Natural killer cell (primary cell): ENCODE results near the gene TRABD. TPM values are rescaled to one million over a fixed set of nuclear protein-coding genes. Genes with fewer than 3 reads are reported as not detected.
A peak's percentile ranks its signal among the peaks of the same experiment; 100 is the strongest.

ENCODE experiments used
- ATAC-seq, 3 donors: fragments of 150-1000 bp in 2 of 3; fragments of 200-7000 bp in 1 of 3; cut with Tn5 transposase; 1 replicate in 1 of 3; 2 replicates in 2 of 3; pipeline ENCODE4 v1.10.0; 2021; ENCODE audit warnings: mild to moderate bottlenecking in 2 of 3, moderate library complexity in 2 of 3
- DNase-seq, 2 donors: peaks; one replicate each; pipeline versions ENCODE4 v3.0.0 to v3.0.0-alpha.2; 2013 to 2021; ENCODE audit warnings: mixed read lengths in 1 of 2
- H3K27ac ChIP-seq: one replicate; pipeline ENCODE4 v1.5.1; 2013; ENCODE audit warnings: mild to moderate bottlenecking, low read length
- H3K27me3 ChIP-seq: one replicate; pipeline ENCODE4 v1.6.1; 2013; ENCODE audit warnings: low read length; ENCODE audit not compliant: control insufficient read depth, insufficient read depth
- H3K36me3 ChIP-seq: one replicate; pipeline ENCODE4 v1.6.1; 2013; ENCODE audit warnings: low read length; ENCODE audit not compliant: control insufficient read depth, insufficient read depth
- H3K4me1 ChIP-seq: one replicate; pipeline ENCODE4 v1.6.1; 2013; ENCODE audit warnings: low read length; ENCODE audit not compliant: control insufficient read depth, insufficient read depth
- H3K4me3 ChIP-seq: one replicate; pipeline ENCODE4 v1.5.1; 2013; ENCODE audit warnings: low read length
- H3K9me3 ChIP-seq: one replicate; pipeline ENCODE4 v1.6.1; 2013; ENCODE audit warnings: low read length; ENCODE audit not compliant: control insufficient read depth, insufficient read depth
- H3K27ac Mint-ChIP-seq, 2 donors: one replicate each; pipeline ENCODE4 v1.8.0; 2022; ENCODE audit warnings: mild to moderate bottlenecking in 2 of 2, mixed read lengths in 2 of 2, moderate library complexity in 1 of 2
- H3K27me3 Mint-ChIP-seq, 2 donors: one replicate each; pipeline ENCODE4 v1.8.0; 2022; ENCODE audit warnings: low read depth in 2 of 2, mixed read lengths in 2 of 2
- H3K36me3 Mint-ChIP-seq: one replicate; pipeline ENCODE4 v1.8.0; 2022; ENCODE audit warnings: mixed read lengths
- H3K4me1 Mint-ChIP-seq, 2 donors: one replicate each; pipeline ENCODE4 v1.8.0; 2022; ENCODE audit warnings: mixed read lengths in 2 of 2
- H3K4me3 Mint-ChIP-seq: one replicate; pipeline ENCODE4 v1.8.0; 2022; ENCODE audit warnings: mild to moderate bottlenecking, moderate library complexity, mixed read lengths
- H3K9me3 Mint-ChIP-seq, 2 donors: one replicate each; pipeline ENCODE4 v1.8.0; 2022; ENCODE audit warnings: mixed read lengths in 2 of 2
- WGBS: methylation state at CpG from one replicate; pipeline ENCODE4 v1.1.7; 2013; ENCODE audit warnings: missing lambda C conversion rate; ENCODE audit not compliant: insufficient coverage; 5-methylcytosine and 5-hydroxymethylcytosine counted together
- intact Hi-C: fragments of 100-400 bp; cut with micrococcal nuclease; formaldehyde crosslinking; loops from one replicate; pipeline ENCODE4 v1.14.2; 2022
- total RNA-seq, 4 donors: library from RNA; stranded (reverse); fragments of 120-200 nt in 1 of 4; gene quantifications; one replicate each; pipeline versions ENCODE4 v1.2.3 to v1.2.4, GENCODE V29; 2013 to 2022
- TF ChIP-seq, protein P1 (sequence below): fragments of 200-600 bp; IDR thresholded peaks from one replicate; pipeline ENCODE4 v1.8.0; 2022; ENCODE audit warnings: antibody characterized with exemption

TRABD gene
- total RNA-seq, 3 donors from 2014 or later (not counting 1 experiment from before 2014, with no cell fraction given) = 129 to 138 (median 132) TPM

DNA sequence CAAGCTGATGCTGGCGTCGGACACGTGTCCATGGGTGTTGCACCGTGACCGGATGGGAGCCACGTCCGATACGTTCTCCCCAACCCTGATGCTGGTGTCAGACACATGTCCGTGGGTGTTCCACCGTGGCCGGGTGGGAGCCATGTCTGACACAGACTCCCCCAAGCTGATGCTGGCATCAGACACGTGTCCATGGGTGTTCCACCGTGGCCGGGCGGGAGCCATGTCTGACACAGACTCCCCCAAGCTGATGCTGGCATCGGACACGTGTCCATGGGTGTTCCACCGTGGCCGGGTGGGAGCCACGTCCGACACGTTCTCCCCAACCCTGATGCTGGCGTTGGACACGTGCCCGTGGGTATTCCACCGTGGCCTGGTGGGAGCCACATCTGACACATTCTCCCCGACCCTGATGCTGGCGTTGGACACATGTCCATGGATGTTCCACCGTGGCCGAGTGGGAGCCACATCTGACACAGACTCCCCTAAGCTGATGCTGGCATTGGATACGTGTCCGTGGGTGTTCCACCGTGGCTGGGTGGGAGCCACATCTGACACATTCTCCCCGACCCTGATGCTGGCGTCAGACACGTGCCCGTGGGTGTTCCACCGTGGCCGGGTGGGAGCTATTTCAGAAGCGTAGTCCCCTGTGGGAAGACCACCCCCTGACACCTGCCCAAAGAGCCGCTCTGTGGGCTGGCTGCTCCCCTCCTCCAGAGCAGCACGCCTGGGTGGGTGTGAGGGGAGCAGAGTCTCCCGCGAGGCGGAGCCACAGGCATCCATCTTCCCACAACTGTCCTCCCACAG lies 35.1 kb downstream of the TRABD start:
- no peaks in the 10 kb centered on the region for H3K27me3 ChIP-seq
- H3K4me3 Mint-ChIP-seq = no peak overlapping the region
- no peaks in the 10 kb centered on the region for H3K4me1 ChIP-seq
- no peaks in the 10 kb centered on the region for H3K9me3 ChIP-seq
- peaks cover 7% of the 10 kb centered on the region for H3K36me3 Mint-ChIP-seq
- H3K4me1 Mint-ChIP-seq = no peaks in the 10 kb centered on the region
- 94% methylated on average over 42 of the region's 45 CpGs for WGBS
- no peak overlapping the region for H3K4me3 ChIP-seq
- no peak overlapping the region for H3K27ac Mint-ChIP-seq
- ATAC-seq (peak in 1 of 3 donors; percentile 4), DNase-seq (no peak)
- TF ChIP-seq, protein P1, sequence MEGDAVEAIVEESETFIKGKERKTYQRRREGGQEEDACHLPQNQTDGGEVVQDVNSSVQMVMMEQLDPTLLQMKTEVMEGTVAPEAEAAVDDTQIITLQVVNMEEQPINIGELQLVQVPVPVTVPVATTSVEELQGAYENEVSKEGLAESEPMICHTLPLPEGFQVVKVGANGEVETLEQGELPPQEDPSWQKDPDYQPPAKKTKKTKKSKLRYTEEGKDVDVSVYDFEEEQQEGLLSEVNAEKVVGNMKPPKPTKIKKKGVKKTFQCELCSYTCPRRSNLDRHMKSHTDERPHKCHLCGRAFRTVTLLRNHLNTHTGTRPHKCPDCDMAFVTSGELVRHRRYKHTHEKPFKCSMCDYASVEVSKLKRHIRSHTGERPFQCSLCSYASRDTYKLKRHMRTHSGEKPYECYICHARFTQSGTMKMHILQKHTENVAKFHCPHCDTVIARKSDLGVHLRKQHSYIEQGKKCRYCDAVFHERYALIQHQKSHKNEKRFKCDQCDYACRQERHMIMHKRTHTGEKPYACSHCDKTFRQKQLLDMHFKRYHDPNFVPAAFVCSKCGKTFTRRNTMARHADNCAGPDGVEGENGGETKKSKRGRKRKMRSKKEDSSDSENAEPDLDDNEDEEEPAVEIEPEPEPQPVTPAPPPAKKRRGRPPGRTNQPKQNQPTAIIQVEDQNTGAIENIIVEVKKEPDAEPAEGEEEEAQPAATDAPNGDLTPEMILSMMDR = no peak
- intact Hi-C loops = no loop called here
- no peaks in the 10 kb centered on the region for H3K9me3 Mint-ChIP-seq
- peaks cover 71% of the 10 kb centered on the region for H3K36me3 ChIP-seq
- no peaks in the 10 kb centered on the region for H3K27me3 Mint-ChIP-seq
- H3K27ac ChIP-seq = no peak overlapping the region

GRCh38 chr22:50221410-50222300 lies 35.9 kb downstream of the TRABD start:
- Histone ChIP-seq H3K27ac (no peak overlapping the region), H3K27me3 (no peaks in the 10 kb centered on the region), H3K4me1 (no peaks in the 10 kb centered on the region), H3K4me3 (no peak overlapping the region), H3K36me3 (peaks cover 68% of the 10 kb centered on the region), H3K9me3 (no peaks in the 10 kb centered on the region)
- Mint-ChIP-seq H3K9me3 (no peaks in the 10 kb centered on the region), H3K4me1 (no peaks in the 10 kb centered on the region), H3K36me3 (peaks cover 7% of the 10 kb centered on the region), H3K27ac (no peak overlapping the region), H3K27me3 (no peaks in the 10 kb centered on the region), H3K4me3 (no peak overlapping the region)
- WGBS = 93% methylated on average over 19 of the region's 19 CpGs
- intact Hi-C loops = no loop called here
- TF ChIP-seq, protein P1 = no peak
- ATAC-seq (peak in 1 of 3 donors; percentile 17), DNase-seq (no peak)

GRCh38 chr22:50222508-50222907 lies 36.8 kb downstream of the TRABD start:
- intact Hi-C loops = no loop called here
- no peaks in the 10 kb centered on the region for H3K9me3 ChIP-seq
- DNase-seq (no peak), ATAC-seq (no peak)
- no peak overlapping the region for H3K4me3 ChIP-seq
- no peaks in the 10 kb centered on the region for H3K27me3 ChIP-seq
- Mint-ChIP-seq H3K9me3 (no peaks in the 10 kb centered on the region), H3K36me3 (peaks cover 7% of the 10 kb centered on the region), H3K27ac (no peak overlapping the region), H3K27me3 (no peaks in the 10 kb centered on the region), H3K4me3 (no peak overlapping the region), H3K4me1 (peaks cover 0 to 4% of the 10 kb centered on the region in 2 donors)
- H3K4me1 ChIP-seq = no peaks in the 10 kb centered on the region
- TF ChIP-seq, protein P1 = no peak
- 94% methylated on average over 8 of the region's 8 CpGs for WGBS
- H3K27ac ChIP-seq = no peak overlapping the region
- peaks cover 68% of the 10 kb centered on the region for H3K36me3 ChIP-seq
